ENCODE data around the gene GTF3C2. TPM values are rescaled to one million over a fixed set of nuclear protein-coding genes. Genes with fewer than 3 reads are reported as not detected.

Gene GTF3C2
- total and polyA plus RNA-seq, 2 of the 13 experiments (the other 11 are each of a cell fraction or from before 2014, with no cell fraction given): 77.5 to 130 TPM

- TF ChIP-seq PRDM4 (CRISPR knock-in tag; IDR thresholded peaks at IDR 0.05; ENCODE audit: borderline replicate concordance): no peak
- TF ChIP-seq TFDP1 (CRISPR knock-in tag; IDR thresholded peaks at IDR 0.05; ENCODE audit: borderline replicate concordance): no peak
- no peak for TF ChIP-seq PHF21A (CRISPR knock-in tag; IDR thresholded peaks at IDR 0.05)
- no peak for TF ChIP-seq STAT5B (CRISPR knock-in tag; IDR thresholded peaks at IDR 0.05)
- no peak for TF ChIP-seq RBFOX2 (IDR thresholded peaks at IDR 0.05; ENCODE audit: low read depth, low read length)
- no peak for TF ChIP-seq HDAC1 (CRISPR knock-in tag; IDR thresholded peaks at IDR 0.05)
- 0 out of 2 replicates have a peak, but pooled peaks have one; percentile 32 for TF ChIP-seq SMAD9 (CRISPR knock-in tag; IDR thresholded peaks at IDR 0.05)
- TF ChIP-seq, protein P1, sequence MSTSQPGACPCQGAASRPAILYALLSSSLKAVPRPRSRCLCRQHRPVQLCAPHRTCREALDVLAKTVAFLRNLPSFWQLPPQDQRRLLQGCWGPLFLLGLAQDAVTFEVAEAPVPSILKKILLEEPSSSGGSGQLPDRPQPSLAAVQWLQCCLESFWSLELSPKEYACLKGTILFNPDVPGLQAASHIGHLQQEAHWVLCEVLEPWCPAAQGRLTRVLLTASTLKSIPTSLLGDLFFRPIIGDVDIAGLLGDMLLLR (CRISPR knock-in tag; IDR thresholded peaks at IDR 0.05): no peak
- no peak for TF ChIP-seq ZNF251 (CRISPR knock-in tag; IDR thresholded peaks at IDR 0.05)
- TF ChIP-seq BRD4 (CRISPR knock-in tag; IDR thresholded peaks at IDR 0.05): no peak
- no peak for TF ChIP-seq E2F5 (CRISPR knock-in tag; conservative IDR thresholded peaks at IDR 0.05)
- TF ChIP-seq SOX6 (IDR thresholded peaks at IDR 0.05): no peak
- TF ChIP-seq SOX6 (CRISPR knock-in tag; IDR thresholded peaks at IDR 0.05): no peak
- no peak; the same call in 1 of the 2 replicates for TF ChIP-seq SRY (CRISPR knock-in tag; IDR thresholded peaks at IDR 0.05)
- TF ChIP-seq ZNF597 (CRISPR knock-in tag; IDR thresholded peaks at IDR 0.05): no peak
- TF ChIP-seq ZNF547 (CRISPR knock-in tag; IDR thresholded peaks at IDR 0.05): no peak
- TF ChIP-seq, protein P2, sequence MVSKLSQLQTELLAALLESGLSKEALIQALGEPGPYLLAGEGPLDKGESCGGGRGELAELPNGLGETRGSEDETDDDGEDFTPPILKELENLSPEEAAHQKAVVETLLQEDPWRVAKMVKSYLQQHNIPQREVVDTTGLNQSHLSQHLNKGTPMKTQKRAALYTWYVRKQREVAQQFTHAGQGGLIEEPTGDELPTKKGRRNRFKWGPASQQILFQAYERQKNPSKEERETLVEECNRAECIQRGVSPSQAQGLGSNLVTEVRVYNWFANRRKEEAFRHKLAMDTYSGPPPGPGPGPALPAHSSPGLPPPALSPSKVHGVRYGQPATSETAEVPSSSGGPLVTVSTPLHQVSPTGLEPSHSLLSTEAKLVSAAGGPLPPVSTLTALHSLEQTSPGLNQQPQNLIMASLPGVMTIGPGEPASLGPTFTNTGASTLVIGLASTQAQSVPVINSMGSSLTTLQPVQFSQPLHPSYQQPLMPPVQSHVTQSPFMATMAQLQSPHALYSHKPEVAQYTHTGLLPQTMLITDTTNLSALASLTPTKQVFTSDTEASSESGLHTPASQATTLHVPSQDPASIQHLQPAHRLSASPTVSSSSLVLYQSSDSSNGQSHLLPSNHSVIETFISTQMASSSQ (IDR thresholded peaks at IDR 0.05; ENCODE audit: low read depth): no peak
- TF ChIP-seq, protein P2 (CRISPR knock-in tag; IDR thresholded peaks at IDR 0.05; ENCODE audit: borderline replicate concordance): no peak; the same call in 1 of the 2 replicates
- TF ChIP-seq, protein P3, sequence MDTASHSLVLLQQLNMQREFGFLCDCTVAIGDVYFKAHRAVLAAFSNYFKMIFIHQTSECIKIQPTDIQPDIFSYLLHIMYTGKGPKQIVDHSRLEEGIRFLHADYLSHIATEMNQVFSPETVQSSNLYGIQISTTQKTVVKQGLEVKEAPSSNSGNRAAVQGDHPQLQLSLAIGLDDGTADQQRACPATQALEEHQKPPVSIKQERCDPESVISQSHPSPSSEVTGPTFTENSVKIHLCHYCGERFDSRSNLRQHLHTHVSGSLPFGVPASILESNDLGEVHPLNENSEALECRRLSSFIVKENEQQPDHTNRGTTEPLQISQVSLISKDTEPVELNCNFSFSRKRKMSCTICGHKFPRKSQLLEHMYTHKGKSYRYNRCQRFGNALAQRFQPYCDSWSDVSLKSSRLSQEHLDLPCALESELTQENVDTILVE (CRISPR knock-in tag; IDR thresholded peaks at IDR 0.05): no peak
- no peak for TF ChIP-seq KDM1A (CRISPR knock-in tag; IDR thresholded peaks at IDR 0.05)
These were observed 34.2 kb downstream of the GTF3C2 start (continued) for GRCh38 chr2:27322301-27322765.
